ENCODE measurements around the gene SMURF1.

The SMURF1 gene

DNA sequence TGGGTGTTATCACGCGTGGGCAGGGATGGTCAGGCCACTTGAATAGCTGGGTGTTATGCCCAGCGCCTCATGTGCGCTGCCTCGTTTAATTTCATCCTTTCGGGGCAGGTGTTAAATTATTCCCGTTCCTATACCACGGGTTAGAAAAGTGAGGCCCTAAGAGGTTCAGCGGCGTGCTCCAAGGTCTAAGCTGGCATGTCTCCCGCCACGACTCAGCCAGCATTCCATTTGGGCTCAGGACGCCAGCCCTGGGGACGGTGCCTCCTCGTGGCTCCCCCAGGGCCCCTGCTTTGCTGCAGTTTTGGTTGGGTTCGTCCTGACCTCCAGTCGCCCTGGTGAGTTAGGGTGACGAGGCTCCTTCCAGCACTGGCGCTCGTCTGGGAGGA lies 141.1 kb downstream of the SMURF1 start:
- DNase-seq, result no peak

DNA sequence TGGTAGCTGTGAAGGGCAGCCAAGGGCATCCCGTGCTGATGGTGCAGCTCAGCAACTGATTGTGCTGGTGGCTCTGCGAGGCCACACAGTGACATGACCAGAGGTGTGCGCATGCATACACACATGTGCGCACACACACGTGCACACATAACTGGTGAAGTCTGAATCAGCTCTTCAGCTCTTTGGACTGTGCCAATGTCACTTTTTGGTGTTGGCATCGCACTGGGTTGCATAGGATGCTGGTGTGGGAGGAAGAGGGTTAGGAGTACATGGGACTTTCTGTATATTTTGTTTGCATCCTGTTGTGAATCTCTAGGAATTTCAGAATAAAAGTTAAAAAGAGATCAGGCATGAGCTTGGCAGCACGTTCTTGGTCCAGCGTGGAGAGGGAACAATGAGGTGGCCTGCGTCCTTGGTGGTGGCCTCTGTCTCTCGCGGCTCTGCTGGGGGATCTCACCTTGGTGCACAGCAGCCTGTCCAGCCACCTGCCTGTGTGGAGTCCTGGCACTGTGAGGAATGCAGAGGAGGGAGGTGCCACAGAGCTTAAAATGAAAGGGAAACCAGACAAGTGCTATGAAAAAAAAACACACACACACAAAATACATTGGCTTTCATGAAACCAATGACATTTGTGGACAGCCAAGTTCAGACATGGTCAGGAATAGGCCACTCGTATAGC lies 141.6 kb downstream of the SMURF1 start:
- DNase-seq, result no peak

DNA sequence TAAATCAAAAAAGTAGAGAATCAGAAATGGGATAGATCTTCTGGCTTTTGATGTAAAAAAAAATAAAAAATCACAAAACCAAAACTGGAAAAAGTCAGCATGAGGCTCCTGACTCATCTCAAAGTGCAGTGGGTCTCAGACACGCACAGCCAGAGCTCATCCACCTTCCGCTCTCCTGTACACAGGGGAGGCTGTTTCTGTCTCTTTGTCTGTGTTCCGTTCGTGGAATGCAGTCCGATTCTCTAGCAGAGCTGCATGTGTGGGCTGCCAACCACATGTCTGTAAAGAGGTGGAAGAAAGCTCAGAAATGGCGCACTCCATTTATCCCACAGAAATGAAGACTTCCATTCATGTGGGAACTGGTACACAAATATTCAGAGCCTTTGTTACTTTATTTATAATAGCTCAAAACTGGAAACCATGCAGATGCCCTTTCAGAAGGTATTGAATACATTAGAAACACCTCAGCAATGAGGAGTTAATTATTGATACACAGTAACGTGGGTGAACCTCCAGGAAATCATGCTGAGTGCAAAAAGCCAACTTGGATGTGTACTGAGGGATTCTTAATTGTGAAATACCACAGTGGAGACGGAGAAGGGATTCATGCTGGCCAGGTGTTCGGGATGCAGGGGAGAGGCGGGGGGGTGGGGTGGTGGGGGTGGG lies 142.3 kb downstream of the SMURF1 start:
- DNase-seq, result no peak

DNA sequence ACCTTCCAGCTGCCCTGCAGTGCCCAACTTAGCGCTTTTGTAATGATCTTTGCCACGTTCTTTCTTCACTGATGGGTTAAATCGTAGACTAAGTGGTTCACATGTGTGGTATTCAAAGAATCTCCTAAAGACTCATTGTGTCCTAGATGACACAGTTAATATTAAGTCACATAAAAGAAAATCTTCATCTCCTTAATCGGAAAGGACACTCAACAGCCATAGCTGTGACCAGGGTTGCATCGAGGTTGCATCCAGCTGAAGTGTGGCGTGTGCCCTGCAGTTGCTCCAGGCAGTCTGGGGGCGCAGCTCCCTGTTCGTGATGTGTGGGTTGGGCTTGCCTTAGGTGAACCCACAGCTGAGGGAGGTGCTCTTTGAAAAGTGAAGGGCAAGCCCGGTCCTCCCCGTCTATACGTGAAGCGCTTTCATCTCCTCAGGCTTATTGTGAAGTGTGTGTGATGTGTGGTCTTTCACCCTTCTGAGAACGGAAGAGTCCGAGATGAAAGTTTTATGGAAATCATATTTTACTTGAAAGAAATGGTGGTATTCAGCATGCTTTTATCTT lies 142.9 kb downstream of the SMURF1 start:
- no peak for DNase-seq

DNA sequence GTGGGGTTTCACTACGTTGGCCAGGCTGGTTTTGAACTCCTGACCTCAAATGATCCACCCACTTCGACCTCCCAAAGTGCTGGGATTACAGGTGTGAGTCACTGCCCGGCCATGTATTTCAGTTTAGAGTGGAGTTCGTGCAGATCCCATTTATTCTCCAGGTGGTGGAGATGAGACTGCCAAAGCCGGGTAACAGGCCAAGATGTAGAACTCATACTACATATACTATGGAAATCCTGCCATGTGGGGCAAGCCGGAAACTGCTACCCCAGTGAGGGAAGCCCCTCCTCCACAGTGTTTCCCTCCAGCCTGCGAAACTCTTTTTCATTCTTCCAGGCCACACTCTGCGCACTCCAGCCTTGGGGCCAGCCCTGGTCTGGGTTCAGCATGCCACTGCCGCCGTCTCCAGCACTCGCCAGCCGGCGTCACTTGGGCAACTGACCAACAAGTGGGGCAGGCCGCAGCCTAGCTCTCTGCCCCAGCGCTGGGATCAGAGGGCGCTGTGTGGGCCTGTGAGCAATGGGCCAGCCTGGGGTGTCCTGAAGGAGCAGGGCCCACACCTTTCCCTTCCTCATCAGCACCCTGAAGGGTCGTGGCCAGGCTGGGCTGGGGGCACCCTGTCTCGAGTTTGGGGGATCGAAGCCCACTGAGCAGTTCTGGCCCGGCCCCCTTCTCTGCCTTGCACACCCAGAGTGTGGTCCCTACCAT lies 143.6 kb downstream of the SMURF1 start:
- no peak for DNase-seq

DNA sequence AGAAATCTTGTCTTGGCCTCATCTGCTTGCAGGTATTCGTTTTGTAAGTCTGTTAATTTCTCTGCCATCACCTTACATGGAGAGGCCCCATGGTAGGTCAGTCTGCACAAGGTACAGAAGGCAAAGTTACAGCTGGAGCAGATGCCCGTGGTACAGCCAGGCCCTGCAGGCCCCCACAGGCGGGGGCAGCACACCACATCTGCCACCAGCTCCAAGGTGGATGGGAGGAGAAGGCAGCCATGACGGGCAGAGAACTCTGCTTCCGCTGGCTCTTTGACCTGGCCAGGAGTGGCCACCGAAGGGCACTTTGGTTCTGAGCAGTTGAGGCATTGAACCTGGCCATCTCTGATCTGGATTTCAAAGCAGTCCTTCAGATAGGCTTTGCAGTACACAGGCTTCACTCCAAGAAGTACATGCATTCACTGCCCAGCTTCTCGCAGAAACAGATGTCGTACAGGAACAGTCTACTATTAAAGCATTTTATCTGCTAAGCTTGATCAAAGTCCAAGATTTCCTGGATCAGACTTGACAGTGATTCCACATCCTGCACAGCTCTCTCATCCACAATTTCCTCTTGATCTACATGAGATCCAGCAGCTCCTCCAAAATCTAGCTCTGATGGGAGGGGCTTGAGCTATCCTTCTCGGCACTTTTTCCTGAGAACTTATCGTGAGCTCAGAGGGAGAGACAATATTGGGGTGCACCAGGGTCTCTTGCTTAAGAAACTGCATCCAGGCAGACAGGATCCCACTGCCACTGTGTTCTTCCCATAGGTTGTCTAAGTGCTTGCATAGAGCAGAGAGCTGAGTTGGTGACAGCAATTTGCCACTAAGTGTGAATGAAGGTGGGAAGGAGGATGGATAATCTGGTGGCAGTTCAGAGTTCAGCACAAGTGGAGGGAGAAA lies 144.8 kb downstream of the SMURF1 start:
- no peak for DNase-seq

DNA sequence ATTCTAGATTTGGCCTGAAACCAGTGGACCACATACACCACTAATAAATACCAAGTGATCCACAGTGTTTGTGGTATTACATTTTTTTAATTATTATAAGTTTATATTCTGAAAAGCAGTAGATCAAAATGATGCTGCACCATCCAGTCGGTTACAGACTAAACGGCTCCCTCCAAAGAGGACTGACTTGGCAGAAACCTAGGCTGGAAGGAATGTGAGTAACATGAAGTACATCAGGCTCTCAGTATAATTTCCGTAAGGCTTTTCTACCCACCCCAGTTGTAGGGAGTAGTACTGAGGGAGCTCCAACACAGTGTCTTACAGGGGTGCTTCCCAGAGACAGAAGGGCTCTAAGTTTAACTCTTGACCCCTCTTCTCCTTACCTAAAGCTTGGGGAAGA lies 146.1 kb downstream of the SMURF1 start:
- no peak for DNase-seq

DNA sequence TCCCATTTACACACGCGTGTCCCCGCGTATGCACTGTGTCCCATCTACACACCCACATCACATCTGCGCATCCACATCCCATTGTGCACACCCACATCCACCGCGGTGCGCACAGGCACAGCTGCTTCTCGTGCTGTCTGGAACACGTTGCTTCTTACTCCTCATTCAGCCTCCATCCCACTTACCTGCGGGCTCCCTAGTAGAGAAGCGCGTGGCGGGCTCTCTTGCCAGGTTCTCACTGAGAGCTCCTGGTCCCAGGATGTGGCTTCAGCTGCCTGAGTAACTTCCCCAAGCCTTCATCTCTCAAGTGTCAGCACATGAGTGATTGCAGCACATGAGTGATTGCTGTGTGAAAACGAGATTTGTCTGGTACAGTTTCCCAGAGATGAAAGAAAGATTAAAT lies 147.8 kb downstream of the SMURF1 start:
- DNase-seq, result no peak

DNA sequence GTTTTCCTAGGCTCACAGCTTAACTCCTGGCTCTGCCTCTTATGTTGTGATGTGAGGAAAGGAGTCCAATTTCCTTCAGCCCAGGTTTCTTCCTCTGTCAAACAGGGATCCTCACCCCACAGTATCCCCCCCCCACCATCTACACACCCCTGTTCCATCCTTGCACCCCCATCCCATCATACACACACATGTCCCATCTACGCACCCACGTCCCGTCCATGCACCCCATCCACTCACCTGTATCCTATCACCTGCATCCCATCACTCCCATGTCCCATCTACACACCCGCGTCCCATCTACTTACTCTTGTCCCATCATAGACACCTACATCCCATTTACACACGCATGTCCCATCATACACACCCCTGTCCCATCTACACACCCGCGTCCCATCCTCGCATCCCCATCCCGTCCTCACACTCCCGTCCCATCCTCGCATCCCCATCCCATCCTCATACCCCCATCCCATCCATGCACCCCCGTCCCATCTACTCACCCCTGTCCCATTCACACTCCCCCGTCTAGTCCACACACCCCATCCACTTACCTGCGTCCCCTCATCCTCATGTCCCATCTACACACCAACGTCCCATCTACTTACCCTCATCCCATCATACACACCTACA lies 148.3 kb downstream of the SMURF1 start:
- DNase-seq, result no peak

DNA sequence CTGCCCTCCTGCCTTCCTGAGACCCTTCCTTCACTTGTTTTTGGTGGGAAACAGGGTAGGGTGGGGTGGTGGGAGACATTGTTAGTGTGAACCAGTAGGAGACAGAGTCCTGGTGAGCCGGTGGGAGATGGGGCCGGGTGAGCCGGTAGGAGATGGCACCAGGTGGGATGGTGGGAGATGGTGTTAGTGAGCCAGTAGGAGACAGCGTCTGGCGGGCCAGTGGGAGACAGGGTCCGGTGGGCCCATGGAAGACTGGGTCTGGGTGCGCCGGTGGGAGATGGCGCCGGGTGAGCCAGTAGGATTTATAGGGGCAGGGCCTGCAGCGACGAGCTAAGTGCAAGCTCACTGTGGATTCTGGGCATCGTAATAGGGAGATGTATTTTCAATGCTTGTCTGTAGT lies 148.8 kb downstream of the SMURF1 start:
- no peak for DNase-seq

DNA sequence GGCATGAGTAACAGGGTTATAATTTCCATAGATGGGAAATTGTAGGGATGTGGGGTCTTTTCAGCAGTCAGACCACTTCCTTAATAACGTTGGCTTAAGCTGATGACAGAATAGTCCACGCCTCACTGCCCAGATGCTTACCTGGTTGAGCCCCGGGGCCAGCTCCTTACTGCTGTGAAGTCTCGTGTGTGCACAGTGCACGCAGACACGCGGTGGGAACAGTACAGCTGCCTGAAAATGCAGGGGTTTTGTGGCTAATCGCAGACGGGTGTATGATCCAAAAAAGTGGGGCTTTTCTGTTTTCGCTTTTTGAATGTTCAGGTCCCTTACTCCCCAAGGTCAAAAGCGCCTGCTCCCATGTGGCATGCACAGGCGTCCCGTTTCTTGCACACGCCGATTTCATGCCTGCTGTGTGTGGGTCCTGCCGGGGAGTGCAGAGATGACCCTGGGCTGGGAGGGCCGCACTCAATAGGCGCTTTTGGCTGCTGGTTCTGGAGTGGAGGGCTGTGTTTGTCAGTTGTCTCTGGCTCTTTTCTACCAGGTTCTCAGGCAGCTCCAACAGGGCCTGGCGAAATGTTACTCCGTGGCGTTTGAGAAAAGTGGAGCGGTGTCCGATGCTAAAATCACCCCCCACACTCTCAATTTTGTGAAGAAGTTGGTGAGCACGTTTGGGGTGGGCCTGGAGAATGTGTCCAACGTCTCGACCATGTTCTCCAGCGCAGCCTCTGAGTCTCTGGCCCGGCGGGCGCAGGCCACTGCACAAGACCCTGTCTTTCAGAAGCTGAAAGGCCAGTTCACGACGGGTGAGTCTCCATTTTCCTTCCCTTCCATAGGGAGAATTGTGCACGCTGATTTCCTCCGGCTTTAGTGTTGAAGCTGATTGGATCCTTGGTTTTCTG lies 149.6 kb downstream of the SMURF1 start:
- no peak for DNase-seq

DNA sequence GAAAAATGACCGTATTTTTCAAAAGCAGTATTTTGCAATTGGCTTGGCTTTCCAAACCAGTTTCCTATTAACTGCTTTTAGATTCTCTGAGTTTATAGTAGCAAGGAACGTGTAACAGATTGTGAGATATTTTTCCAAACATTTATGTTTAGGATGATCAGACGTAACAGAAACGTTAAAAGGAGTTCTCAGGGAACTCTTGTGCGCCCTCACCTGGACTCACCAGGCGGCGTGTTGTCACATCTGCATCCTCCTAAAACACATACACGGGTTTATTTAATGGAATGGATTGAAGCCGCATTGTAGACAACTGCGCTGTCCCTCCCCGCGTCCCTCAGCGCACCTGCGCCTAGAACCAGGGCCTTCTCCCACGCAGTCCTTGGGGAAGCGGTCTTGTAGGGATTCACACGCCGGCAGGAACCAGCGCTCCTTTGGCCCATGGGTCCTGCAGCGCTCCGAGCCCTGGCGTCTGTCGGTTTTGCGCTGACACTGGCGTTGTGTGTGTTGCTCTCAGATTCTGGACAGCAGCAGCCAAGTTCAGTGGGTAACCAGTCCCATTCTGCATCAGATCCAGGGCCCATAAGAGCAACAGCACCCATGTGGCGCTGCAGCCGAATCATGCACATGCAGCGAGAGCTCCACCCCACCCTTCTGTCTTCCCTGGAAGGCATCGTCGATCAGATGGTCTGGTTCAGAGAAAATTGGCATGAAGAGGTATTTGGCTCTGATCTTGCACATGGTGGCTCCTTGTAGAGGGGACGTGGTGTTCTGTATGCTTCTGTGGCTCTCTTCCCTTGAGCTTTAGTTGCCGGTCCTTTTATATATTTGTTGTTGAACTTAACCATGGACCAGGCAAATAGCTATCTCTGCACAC lies 150.6 kb downstream of the SMURF1 start:
- DNase-seq, result no peak

DNA sequence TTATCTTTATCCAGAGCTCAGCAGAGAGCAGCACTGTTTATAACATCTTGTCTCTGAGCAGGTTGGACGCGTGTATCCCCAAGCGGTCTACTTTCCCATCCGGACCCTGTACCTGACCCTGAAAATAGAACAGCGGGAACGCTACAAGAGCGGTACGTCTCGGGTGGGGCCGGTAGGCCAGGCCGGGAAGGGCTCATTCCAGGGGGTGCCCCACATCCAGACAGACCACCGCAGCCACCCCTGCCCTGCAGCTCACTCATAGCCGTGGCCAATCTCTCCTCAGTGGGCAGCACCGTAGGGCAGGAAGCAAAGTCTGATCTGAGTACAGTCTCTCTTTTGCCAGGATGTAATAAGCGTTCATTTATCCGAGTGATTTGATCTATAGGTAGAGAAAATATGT lies 151.8 kb downstream of the SMURF1 start:
- DNase-seq, result no peak

DNA sequence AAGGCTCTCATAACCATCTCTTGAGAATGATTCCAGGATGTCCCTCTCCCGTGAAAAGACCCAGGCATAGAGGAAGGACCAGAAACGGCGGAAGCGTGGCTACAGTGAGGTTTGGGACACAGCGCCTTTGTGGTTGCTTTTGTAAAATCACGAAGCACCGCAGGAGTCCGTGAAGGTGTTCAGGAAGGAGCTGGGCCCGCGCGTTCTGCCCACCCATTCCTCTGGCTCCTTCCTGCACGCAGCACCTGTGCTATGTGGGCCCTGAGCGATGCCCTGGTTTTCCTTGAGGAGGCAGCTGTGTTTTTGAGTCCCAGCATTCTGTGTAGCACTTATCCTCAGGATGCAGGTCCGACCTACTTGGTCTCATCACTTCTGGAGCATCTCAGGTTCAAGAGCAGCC lies 152.8 kb downstream of the SMURF1 start:
- no peak for DNase-seq

DNA sequence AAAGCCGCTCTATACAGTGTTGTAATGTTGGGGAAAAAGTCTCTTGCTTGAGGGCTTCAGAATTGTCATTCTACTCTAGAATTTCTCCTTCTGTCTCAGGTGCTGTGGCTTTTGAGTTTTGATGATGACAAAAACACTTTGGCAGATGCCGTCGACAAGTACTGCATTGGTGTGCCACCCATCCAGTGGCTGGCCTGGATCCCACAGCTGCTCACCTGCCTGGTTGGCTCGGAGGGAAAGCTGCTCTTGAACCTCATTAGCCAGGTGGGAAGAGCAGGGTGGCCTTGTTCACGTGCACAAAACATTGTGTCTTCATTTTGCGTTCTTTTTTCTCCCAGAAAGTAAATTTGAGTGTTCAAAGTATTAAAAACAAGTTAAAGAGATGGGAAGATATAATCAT lies 153.6 kb downstream of the SMURF1 start:
- DNase-seq, result no peak

DNA sequence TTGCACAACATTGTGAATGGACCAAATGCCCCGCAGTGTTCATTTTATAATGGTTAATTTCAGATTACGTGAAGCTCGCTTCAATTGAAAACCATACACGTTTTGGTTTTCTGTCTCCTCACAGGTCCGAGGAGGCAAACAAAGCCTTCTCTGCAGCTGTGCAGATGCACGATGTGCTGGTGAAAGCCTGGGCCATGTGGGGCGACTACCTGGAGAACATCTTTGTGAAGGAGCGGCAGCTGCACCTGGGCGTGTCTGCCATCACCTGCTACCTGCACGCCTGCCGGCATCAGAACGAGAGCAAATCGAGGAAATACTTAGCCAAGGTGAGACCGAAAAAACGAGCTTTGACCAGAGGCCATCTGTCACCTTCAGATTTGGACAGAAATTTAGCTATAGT lies 155.3 kb downstream of the SMURF1 start:
- DNase-seq, result no peak

DNA sequence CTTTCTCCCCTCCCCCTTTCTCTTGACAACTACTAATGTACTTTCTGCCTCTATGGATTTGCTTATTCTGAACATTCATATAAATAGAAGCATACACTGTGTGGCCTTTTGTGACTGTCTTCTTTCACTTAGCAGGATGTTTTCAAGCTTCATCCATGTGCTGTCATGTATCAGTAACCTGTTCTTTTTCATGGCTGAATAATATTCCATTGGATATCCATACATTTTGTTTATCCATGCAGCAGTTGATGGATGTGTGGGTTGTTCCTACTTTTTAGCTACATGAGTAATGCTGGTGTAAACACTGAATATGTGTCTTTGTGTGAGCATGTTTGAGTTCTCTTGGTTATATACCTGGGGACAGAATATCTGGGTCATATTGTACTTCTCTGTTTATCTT lies 158.0 kb downstream of the SMURF1 start:
- DNase-seq, result no peak

DNA sequence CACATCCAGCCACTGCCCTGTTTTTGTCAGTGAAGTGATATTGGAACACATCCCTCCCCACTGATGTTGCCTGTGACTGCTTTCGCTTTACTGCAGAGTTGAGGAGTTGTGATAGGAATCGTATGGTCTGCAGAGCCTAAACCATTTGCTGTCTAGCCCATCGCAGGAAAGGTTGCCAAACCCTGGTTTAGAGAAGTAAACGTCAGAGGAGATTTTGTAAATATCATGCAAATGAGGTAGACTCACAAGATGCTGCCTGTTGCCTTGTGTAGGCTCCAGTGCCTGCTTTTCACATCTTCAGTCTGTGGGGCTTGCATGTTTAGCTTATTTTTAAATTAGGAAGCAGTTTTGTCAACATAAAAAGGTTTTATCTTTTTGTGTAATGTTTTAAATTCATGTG lies 158.5 kb downstream of the SMURF1 start:
- no peak for DNase-seq

DNA sequence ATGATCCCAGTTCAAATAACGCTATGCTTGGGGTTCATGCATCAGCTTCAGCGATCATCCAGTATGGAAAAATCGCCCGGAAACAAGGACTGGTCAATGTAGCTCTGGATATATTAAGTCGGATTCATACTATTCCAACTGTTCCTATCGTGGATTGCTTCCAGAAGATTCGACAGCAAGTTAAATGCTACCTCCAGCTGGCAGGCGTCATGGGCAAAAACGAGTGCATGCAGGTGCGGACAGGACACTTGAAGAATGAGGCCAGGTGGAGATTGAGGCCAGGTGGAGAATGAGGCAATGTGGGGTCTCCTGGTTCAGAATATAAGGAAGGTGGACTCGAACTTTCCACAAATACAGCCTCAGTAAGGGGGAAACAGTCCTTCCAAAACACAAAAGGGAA lies 159.8 kb downstream of the SMURF1 start:
- no peak for DNase-seq

DNA sequence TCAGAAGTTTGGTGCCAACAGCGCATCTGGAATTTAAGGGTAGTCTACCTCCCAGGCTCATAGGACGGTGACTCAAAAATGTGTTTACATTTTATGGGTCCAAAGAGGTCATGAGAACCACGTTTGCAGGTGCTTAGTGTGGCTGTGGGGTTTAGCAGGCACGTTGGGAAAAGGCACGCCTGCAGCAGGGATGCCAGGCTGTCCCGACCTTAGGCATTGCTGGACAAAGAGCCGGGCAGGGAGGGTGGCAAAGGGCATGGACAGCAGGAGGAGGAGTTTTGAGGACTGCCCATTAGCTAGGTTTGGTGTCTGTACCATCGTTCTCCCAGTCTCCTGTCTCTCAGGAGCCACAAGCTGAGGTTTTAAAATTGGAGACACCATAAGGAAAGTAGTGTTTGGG lies 161.2 kb downstream of the SMURF1 start:
- no peak for DNase-seq
